Measurements from ENCODE around the gene GNAT2.

GRCh38 chr1:109618661-109619575 is 498 bp downstream of the GNAT2 start:
- no peak for TF ChIP-seq ZNF274 (IDR thresholded peaks at IDR 0.05; ENCODE audit: low read depth, low read length)
- no peak for TF ChIP-seq SUZ12 (IDR thresholded peaks at IDR 0.05; ENCODE audit: extremely low read depth, insufficient read depth, insufficient read length)

Measured in NT2/D1 (cell line).